ENCODE measurements around the gene AGBL1. TPM values are rescaled to one million over a fixed set of nuclear protein-coding genes. Genes with fewer than 3 reads are reported as not detected.
"Not testable (repeated sequence)": the region's sequence is repeated elsewhere in the genome, so short reads cannot be mapped to it uniquely, and the experiment has no call there.

The AGBL1 gene
- total and polyA plus RNA-seq, 2 donors (not counting 3 experiments of a cell fraction or from before 2014, with no cell fraction given), result not detected

DNA sequence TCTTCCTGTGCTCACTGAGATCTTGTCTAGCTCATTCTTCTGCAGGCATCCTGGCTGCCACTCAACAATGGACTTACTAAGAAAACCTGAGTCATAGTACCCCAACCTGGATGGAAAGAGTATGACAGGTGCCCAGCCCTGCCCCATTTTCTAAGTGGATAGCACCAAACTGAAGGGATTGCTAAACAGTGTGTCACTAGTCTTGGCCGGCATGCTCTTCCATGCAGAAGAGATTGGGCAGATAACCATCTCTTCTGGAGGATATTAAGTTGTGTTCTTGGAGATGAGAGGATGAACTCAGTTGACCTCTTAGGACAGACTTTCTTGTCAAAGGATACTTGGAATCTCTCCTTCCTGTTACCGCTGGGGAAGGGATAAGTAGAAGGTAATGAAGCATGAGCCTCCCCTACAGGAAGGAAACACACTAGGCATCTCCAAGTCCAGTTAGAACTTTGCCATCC is 797.5 kb downstream of the AGBL1 start:
- H3K9me3 ChIP-seq (replicated peaks; ENCODE audit: control insufficient read depth, insufficient read depth, low read length), result no peaks in the 10 kb centered on the region
- intact Hi-C loops (cut with micrococcal nuclease) (no loop called here), dilution Hi-C loops (cut with MboI; ENCODE audit: extremely low pct_ligation_motif_present, low sequenced_read_pairs) (no loop called here)
- H3K36me3 ChIP-seq (ENCODE audit: control insufficient read depth in 2 of 2, extremely low read depth in 1 of 2, insufficient read depth in 2 of 2, low read length in 2 of 2), result no peaks in the 10 kb centered on the region
- TF ChIP-seq MYC (IDR thresholded peaks at IDR 0.05; ENCODE audit: low read depth, low read length), result no peak
- TF ChIP-seq EZH2 (IDR thresholded peaks at IDR 0.05; ENCODE audit: borderline replicate concordance, low read depth, low read length, severe bottlenecking), result no peak
- no peak for TF ChIP-seq FOS (IDR thresholded peaks at IDR 0.05; ENCODE audit: borderline replicate concordance, insufficient read depth, low read length)
- no peak for TF ChIP-seq GATA2 (IDR thresholded peaks at IDR 0.05; ENCODE audit: insufficient read depth, insufficient read length, low read depth, low read length)
- TF ChIP-seq, protein P1, sequence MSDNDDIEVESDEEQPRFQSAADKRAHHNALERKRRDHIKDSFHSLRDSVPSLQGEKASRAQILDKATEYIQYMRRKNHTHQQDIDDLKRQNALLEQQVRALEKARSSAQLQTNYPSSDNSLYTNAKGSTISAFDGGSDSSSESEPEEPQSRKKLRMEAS (IDR thresholded peaks at IDR 0.05; ENCODE audit: insufficient read depth, insufficient read length), result no peak
- TF ChIP-seq JUN (IDR thresholded peaks at IDR 0.05; ENCODE audit: borderline replicate concordance, insufficient read depth, insufficient read length, low read depth), result no peak
- TF ChIP-seq, protein P2, sequence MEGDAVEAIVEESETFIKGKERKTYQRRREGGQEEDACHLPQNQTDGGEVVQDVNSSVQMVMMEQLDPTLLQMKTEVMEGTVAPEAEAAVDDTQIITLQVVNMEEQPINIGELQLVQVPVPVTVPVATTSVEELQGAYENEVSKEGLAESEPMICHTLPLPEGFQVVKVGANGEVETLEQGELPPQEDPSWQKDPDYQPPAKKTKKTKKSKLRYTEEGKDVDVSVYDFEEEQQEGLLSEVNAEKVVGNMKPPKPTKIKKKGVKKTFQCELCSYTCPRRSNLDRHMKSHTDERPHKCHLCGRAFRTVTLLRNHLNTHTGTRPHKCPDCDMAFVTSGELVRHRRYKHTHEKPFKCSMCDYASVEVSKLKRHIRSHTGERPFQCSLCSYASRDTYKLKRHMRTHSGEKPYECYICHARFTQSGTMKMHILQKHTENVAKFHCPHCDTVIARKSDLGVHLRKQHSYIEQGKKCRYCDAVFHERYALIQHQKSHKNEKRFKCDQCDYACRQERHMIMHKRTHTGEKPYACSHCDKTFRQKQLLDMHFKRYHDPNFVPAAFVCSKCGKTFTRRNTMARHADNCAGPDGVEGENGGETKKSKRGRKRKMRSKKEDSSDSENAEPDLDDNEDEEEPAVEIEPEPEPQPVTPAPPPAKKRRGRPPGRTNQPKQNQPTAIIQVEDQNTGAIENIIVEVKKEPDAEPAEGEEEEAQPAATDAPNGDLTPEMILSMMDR (IDR thresholded peaks at IDR 0.05; ENCODE audit: extremely low read depth in 1 of 2, insufficient read depth in 1 of 2, low read depth in 1 of 2, low read length in 2 of 2), result no peak
- TF ChIP-seq POLR2A (IDR thresholded peaks at IDR 0.05; ENCODE audit: low read depth, low read length), result no peak
- TF ChIP-seq POLR2AphosphoS5 (IDR thresholded peaks at IDR 0.05; ENCODE audit: insufficient read depth, low read depth, low read length), result no peak
- H3K4me3 ChIP-seq (replicated peaks in 1 of 3; ENCODE audit: insufficient read depth in 1 of 3, low read depth in 1 of 3, low read length in 3 of 3), result no peak overlapping the region
- H3K79me2 ChIP-seq (ENCODE audit: control insufficient read depth, insufficient read depth, low read length), result no peaks in the 10 kb centered on the region
- no peaks in the 10 kb centered on the region for H4K20me1 ChIP-seq (replicated peaks; ENCODE audit: control insufficient read depth, extremely low read depth, insufficient read depth, low read length)
- H3K9ac ChIP-seq (replicated peaks; ENCODE audit: extremely low read depth, insufficient read depth, low read length), result no peak overlapping the region
- no peak overlapping the region for H3K4me2 ChIP-seq (ENCODE audit: insufficient read depth, low read length)
- no peaks in the 10 kb centered on the region for H3K4me1 ChIP-seq (ENCODE audit: control insufficient read depth, extremely low read depth, insufficient read depth, low read length)
- ChIA-PET CTCF (no interaction called here), POLR2A (no interaction called here)
- FAIRE-seq (no peak), DNase-seq (ENCODE audit: low read depth, low spot score) (no peak)
- no peak overlapping the region for H3K27ac ChIP-seq (ENCODE audit: insufficient read depth, low read depth, low read length)
- BruUV-seq (replicated peaks), result no TSS peak
- H2AFZ ChIP-seq (ENCODE audit: low read depth, low read length), result no peak overlapping the region
- no peaks in the 10 kb centered on the region for H3K27me3 ChIP-seq (ENCODE audit: control insufficient read depth in 2 of 2, insufficient read depth in 2 of 2, low read length in 2 of 2)
- no peaks in the 10 kb centered on the region for H3K9me1 ChIP-seq (replicated peaks; ENCODE audit: control insufficient read depth, extremely low read depth, insufficient read depth, low read length)

DNA sequence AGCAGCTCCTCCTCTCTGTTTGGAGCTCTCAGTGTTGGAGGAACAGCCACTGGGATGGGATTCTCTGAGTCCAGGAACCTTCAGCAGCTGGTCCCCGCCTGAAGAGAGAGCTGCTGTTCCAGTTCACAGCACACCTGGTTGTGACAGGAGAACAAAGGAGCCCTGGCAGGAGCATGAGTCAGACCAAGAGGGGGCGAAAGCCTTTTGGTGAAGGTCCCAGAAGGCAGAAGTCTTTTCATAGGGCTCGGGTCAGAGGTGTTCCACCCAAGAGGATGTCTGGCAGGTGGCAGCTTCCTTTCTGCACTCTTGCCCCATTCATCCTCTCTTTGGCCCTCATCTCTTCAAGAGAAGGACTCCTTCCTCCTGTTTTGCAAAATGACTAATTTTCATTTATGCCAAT is 799.2 kb downstream of the AGBL1 start:
- H2AFZ ChIP-seq (ENCODE audit: low read depth, low read length); intact Hi-C loops (cut with micrococcal nuclease); POLR2A ChIA-PET; H3K4me1 ChIP-seq (ENCODE audit: control insufficient read depth, extremely low read depth, insufficient read depth, low read length); H3K4me2 ChIP-seq (ENCODE audit: insufficient read depth, low read length); H3K9me1 ChIP-seq (replicated peaks; ENCODE audit: control insufficient read depth, extremely low read depth, insufficient read depth, low read length); dilution Hi-C loops (cut with MboI; ENCODE audit: extremely low pct_ligation_motif_present, low sequenced_read_pairs); H3K27me3 ChIP-seq (ENCODE audit: control insufficient read depth in 2 of 2, insufficient read depth in 2 of 2, low read length in 2 of 2); FAIRE-seq; CTCF ChIA-PET; H3K79me2 ChIP-seq (ENCODE audit: control insufficient read depth, insufficient read depth, low read length); H3K9ac ChIP-seq (replicated peaks; ENCODE audit: extremely low read depth, insufficient read depth, low read length); H3K9me3 ChIP-seq (replicated peaks; ENCODE audit: control insufficient read depth, insufficient read depth, low read length); BruUV-seq (replicated peaks); DNase-seq (ENCODE audit: low read depth, low spot score); H3K4me3 ChIP-seq (replicated peaks in 1 of 3; ENCODE audit: insufficient read depth in 1 of 3, low read depth in 1 of 3, low read length in 3 of 3); H3K27ac ChIP-seq (ENCODE audit: insufficient read depth, low read depth, low read length); H3K36me3 ChIP-seq (ENCODE audit: control insufficient read depth in 2 of 2, extremely low read depth in 1 of 2, insufficient read depth in 2 of 2, low read length in 2 of 2); H4K20me1 ChIP-seq (replicated peaks; ENCODE audit: control insufficient read depth, extremely low read depth, insufficient read depth, low read length): not testable (repeated sequence)

Data from endothelial cell of umbilical vein (primary cell).